Smooth muscle cell (in vitro differentiated cells): Measurements from ENCODE around the gene CFAP43. TPM values are rescaled to one million over a fixed set of nuclear protein-coding genes. Genes with fewer than 3 reads are reported as not detected.

Experiments
- DNase-seq: peaks from one replicate; lab custom pipeline; 2025; ENCODE audit not compliant: unreplicated experiment; lab: John Stamatoyannopoulos, UW
- H2AFZ ChIP-seq: fragments of 200-600 bp; sonication (generic); 2 replicates; pipeline ENCODE4 v1.6.0; 2016; ENCODE audit warnings: antibody characterized with exemption, low read depth, mild to moderate bottlenecking
- H3F3A ChIP-seq: fragments of 200-600 bp; sonication (generic); 2 replicates; pipeline ENCODE4 v1.6.0; 2017; ENCODE audit warnings: antibody characterized with exemption, low read depth
- H3K27ac ChIP-seq: fragments of 200-600 bp; sonication (generic); 2 replicates; pipeline ENCODE4 v1.5.1; 2016; ENCODE audit warnings: low read depth, mild to moderate bottlenecking
- H3K27me3 ChIP-seq: fragments of 200-600 bp; sonication (generic); 2 replicates; pipeline ENCODE4 v1.6.1; 2016; ENCODE audit warnings: low read depth, mild to moderate bottlenecking
- H3K36me3 ChIP-seq: fragments of 200-600 bp; sonication (generic); 2 replicates; pipeline ENCODE4 v1.5.1; 2016; ENCODE audit warnings: low read depth
- H3K4me1 ChIP-seq: fragments of 200-600 bp; sonication (generic); 2 replicates; pipeline ENCODE4 v1.5.1; 2016; ENCODE audit warnings: low read depth
- H3K4me2 ChIP-seq: fragments of 200-600 bp; sonication (generic); 2 replicates; pipeline ENCODE4 v1.6.0; 2016; ENCODE audit warnings: mild to moderate bottlenecking
- H3K4me3 ChIP-seq: fragments of 200-600 bp; sonication (generic); 2 replicates; pipeline ENCODE4 v1.5.1; 2016; ENCODE audit warnings: mild to moderate bottlenecking
- H3K79me2 ChIP-seq: fragments of 200-600 bp; sonication (generic); 2 replicates; pipeline ENCODE4 v1.6.0; 2016; ENCODE audit warnings: low read depth, mild to moderate bottlenecking
- H3K9ac ChIP-seq: fragments of 200-600 bp; sonication (generic); 2 replicates; pipeline ENCODE4 v1.6.0; 2016; ENCODE audit warnings: low read depth
- H3K9me3 ChIP-seq: fragments of 200-600 bp; sonication (generic); replicated peaks from 2 replicates; pipeline ENCODE4 v1.5.1; 2016; ENCODE audit warnings: low read depth
- H4K20me1 ChIP-seq: fragments of 200-600 bp; sonication (generic); 2 replicates; pipeline ENCODE4 v1.6.0; 2016; ENCODE audit warnings: low read depth
- CTCF ChIP-seq: fragments of 200-600 bp; sonication (generic); IDR thresholded peaks from 2 replicates; pipeline ENCODE4 v1.5.1; 2017; ENCODE audit warnings: borderline replicate concordance, mild to moderate bottlenecking, antibody characterized with exemption; ENCODE audit not compliant: insufficient read depth, poor library complexity, severe bottlenecking
- WGBS: methylation state at CpG from one replicate; pipeline ENCODE4 v1.1.7; 2016; ENCODE audit warnings: low lambda C conversion rate; 5-methylcytosine and 5-hydroxymethylcytosine counted together
- polyA plus RNA-seq: library from polyadenylated mRNA; unstranded; fragments of >200 nt; fragmentation: Nextera tagmentation; extraction: Ambion mirVana; gene quantifications from 2 replicates; pipeline ENCODE4 v1.2.1, GENCODE V29; 2016
- total RNA-seq: library from RNA; depleted of rRNA; stranded (reverse); fragments of >200 nt; gene quantifications from 2 replicates; pipeline ENCODE4 v1.2.3, GENCODE V29; 2014

Gene CFAP43
- total and polyA plus RNA-seq, 2 experiments from 2014 or later: 0.04 to 0.50 TPM

DNA sequence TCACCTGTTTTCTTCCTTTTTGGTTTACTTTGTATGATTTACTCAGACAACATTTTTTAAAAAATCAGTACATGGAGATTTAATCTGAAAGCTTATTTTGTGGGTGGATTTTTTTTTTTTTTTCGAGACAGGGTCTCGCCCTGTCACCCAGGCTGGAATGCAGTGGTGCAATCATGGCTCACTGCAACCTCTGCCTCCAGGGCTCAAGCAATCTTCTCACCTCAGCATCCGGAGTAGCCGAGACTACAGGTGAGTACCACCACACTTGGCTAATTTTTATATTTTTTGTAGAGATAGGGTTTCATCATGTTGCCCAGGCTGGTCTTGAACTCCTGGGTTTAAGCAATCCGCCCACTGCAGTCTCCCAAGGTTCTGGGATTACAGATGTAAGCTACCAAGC is 25.1 kb upstream of the CFAP43 start:
- Histone ChIP-seq H3K9ac (no peak overlapping the region), H3F3A (peaks cover 34% of the 10 kb centered on the region), H4K20me1 (peaks cover 36% of the 10 kb centered on the region), H3K27ac (peak overlapping the region; percentile 87), H2AFZ (no peak overlapping the region), H3K9me3 (no peaks in the 10 kb centered on the region), H3K36me3 (no peaks in the 10 kb centered on the region), H3K4me1 (peaks cover 34% of the 10 kb centered on the region), H3K4me3 (peak overlapping the region; percentile 77), H3K79me2 (peaks cover 56% of the 10 kb centered on the region), H3K27me3 (no peaks in the 10 kb centered on the region), H3K4me2 (peak overlapping the region; percentile 97)
- TF ChIP-seq CTCF: no peak
- DNase-seq: no peak
- WGBS: 45% methylated on average over 5 of the region's 5 CpGs

GRCh38 chr10:104256335-104256961 is 24.3 kb upstream of the CFAP43 start:
- Histone ChIP-seq H3K27ac (peak overlapping the region; percentile 87), H3K9ac (peak overlapping the region; percentile 87), H3K27me3 (no peaks in the 10 kb centered on the region), H3K4me3 (peak overlapping the region; percentile 77), H2AFZ (no peak overlapping the region), H3K4me1 (peaks cover 34% of the 10 kb centered on the region), H4K20me1 (peaks cover 32% of the 10 kb centered on the region), H3K4me2 (peak overlapping the region; percentile 97), H3K9me3 (no peaks in the 10 kb centered on the region), H3F3A (peaks cover 34% of the 10 kb centered on the region), H3K79me2 (peaks cover 48% of the 10 kb centered on the region), H3K36me3 (no peaks in the 10 kb centered on the region)
- 6% methylated on average over 1 of the region's 1 CpG for WGBS
- TF ChIP-seq CTCF: no peak
- no peak for DNase-seq

DNA sequence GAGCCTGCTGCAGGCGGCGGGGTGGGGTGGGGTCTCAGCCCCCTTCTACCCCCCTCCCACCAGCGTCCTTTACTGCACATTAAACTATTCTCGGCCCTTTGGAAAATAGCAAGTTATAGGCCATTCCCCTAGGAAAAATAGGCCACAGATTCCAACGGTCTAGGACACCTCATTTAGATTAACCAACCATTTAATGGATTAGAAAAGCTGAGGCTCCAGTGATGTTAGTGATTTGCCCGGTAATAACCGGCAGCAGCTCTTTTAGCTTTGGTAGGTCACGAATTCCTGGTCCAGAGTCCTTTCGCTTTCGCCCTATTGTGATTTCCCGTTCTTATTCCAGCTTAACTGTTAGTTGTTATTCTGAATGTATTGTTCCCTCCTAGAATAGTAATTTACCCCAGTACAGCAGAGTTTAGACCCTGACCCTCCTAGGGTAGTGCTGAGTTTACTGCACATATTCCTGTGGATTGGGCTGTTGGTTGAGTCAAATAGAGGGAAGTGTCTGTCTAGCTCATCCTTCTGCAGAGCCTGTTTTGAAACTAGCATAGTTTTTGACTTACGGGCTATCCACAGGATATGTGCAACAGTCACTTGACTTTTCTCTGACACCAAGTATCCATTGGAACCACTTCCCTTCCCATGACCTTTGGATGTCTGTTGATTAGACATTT is 23.3 kb upstream of the CFAP43 start:
- peaks cover 45% of the 10 kb centered on the region for H3K79me2 ChIP-seq
- DNase-seq: no peak

More for the DNA sequence above, 23.3 kb upstream of the CFAP43 start:
- Histone ChIP-seq H3K4me3 (peak overlapping the region; percentile 77), H3K9me3 (no peaks in the 10 kb centered on the region), H3K4me1 (peaks cover 33% of the 10 kb centered on the region), H4K20me1 (peaks cover 23% of the 10 kb centered on the region), H3K9ac (peak overlapping the region; percentile 87), H3F3A (peaks cover 34% of the 10 kb centered on the region), H3K4me2 (peak overlapping the region; percentile 97), H3K27me3 (no peaks in the 10 kb centered on the region), H3K27ac (peak overlapping the region; percentile 87), H2AFZ (peak overlapping the region; percentile 70), H3K36me3 (no peaks in the 10 kb centered on the region)
- WGBS: under 1% methylated on average over 12 of the region's 12 CpGs
- TF ChIP-seq CTCF: no peak
